ENCODE measurements around the gene SHISA3.
"Not testable (repeated sequence)": the region's sequence is repeated elsewhere in the genome, so short reads cannot be mapped to it uniquely, and the experiment has no call there.

The SHISA3 gene

GRCh38 chr4:42396752-42397634 lies at the start of gene SHISA3:
TSS of gene SHISA3 (plus strand) at chr4:42397488. CDS start at chr4:42398057, 569 bp downstream.
- no peak for DNase-seq

- DNase-seq = no peak
Observed at GRCh38 chr4:42348247-42348646, 49.0 kb upstream of the SHISA3 start.

GRCh38 chr4:42348692-42349091 lies 48.6 kb upstream of the SHISA3 start:
- DNase-seq = no peak

- DNase-seq = no peak
Observed at GRCh38 chr4:42350611-42351182, 46.6 kb upstream of the SHISA3 start.

GRCh38 chr4:42352049-42352448 lies 45.2 kb upstream of the SHISA3 start:
- no peak for DNase-seq

- no peak for DNase-seq
Observed at GRCh38 chr4:42357325-42357724, 40.0 kb upstream of the SHISA3 start.

- DNase-seq = no peak
Observed at GRCh38 chr4:42359711-42360110, 37.6 kb upstream of the SHISA3 start.

GRCh38 chr4:42360256-42360669 lies 37.0 kb upstream of the SHISA3 start:
- DNase-seq = no peak

GRCh38 chr4:42361456-42361855 lies 35.8 kb upstream of the SHISA3 start:
- DNase-seq = no peak

GRCh38 chr4:42362591-42362990 lies 34.7 kb upstream of the SHISA3 start:
- no peak for DNase-seq

- no peak for DNase-seq
Observed at GRCh38 chr4:42363614-42364013, 33.7 kb upstream of the SHISA3 start.

GRCh38 chr4:42364266-42365053 lies 32.8 kb upstream of the SHISA3 start:
- no peak for DNase-seq

GRCh38 chr4:42366959-42367358 lies 30.3 kb upstream of the SHISA3 start:
- no peak for DNase-seq

- DNase-seq = no peak
Observed at GRCh38 chr4:42369489-42369888, 27.8 kb upstream of the SHISA3 start.

- DNase-seq = peak; percentile 20
Observed at GRCh38 chr4:42371305-42372252, 25.7 kb upstream of the SHISA3 start.

- DNase-seq = not testable (repeated sequence)
Observed at GRCh38 chr4:42372303-42372702, 25.0 kb upstream of the SHISA3 start.

GRCh38 chr4:42377497-42377896 lies 19.8 kb upstream of the SHISA3 start:
- no peak for DNase-seq

GRCh38 chr4:42381666-42382065 lies 15.6 kb upstream of the SHISA3 start:
- no peak for DNase-seq

- no peak for DNase-seq
Observed at GRCh38 chr4:42385516-42385915, 11.8 kb upstream of the SHISA3 start.

- no peak for DNase-seq
Observed at GRCh38 chr4:42390622-42391354, 6.5 kb upstream of the SHISA3 start.

- DNase-seq = no peak
Observed at GRCh38 chr4:42391355-42391664, 6.0 kb upstream of the SHISA3 start.

- DNase-seq = no peak
Observed at GRCh38 chr4:42391981-42392380, 5.3 kb upstream of the SHISA3 start.
